Measurements from ENCODE around the gene SHMT2. TPM values are rescaled to one million over a fixed set of nuclear protein-coding genes. Genes with fewer than 3 reads are reported as not detected.

The SHMT2 gene
- total RNA-seq, 1 donor = 334 TPM

GRCh38 chr12:57213763-57214397 lies 15.6 kb upstream of the SHMT2 start:
- DNase-seq (ENCODE audit: low read depth in 2 of 3, low spot score in 2 of 3) = no peak

GRCh38 chr12:57214398-57214781 lies 15.1 kb upstream of the SHMT2 start:
- peak in 2 of 3 donors; percentile 69 to 77 for DNase-seq (ENCODE audit: low read depth in 2 of 3, low spot score in 2 of 3)

GRCh38 chr12:57215065-57215464 lies 14.4 kb upstream of the SHMT2 start:
- DNase-seq (ENCODE audit: low read depth in 2 of 3, low spot score in 2 of 3) = no peak

GRCh38 chr12:57215668-57216013 lies 13.9 kb upstream of the SHMT2 start:
- peak in 1 of 3 donors; percentile 48 for DNase-seq (ENCODE audit: low read depth in 2 of 3, low spot score in 2 of 3)

- DNase-seq (ENCODE audit: low read depth in 2 of 3, low spot score in 2 of 3) = no peak
Observed at GRCh38 chr12:57216014-57216911, 13.2 kb upstream of the SHMT2 start, which contains the start of gene NXPH4. Gene NXPH4 (plus strand): TSS chr12:57216794. CDS start chr12:57216970, 176 bp downstream.

- no peak for DNase-seq (ENCODE audit: low read depth in 2 of 3, low spot score in 2 of 3)
Observed at GRCh38 chr12:57216921-57217879, 12.3 kb upstream of the SHMT2 start.

- no peak for DNase-seq (ENCODE audit: low read depth in 2 of 3, low spot score in 2 of 3)
Observed at GRCh38 chr12:57218030-57218853, 11.3 kb upstream of the SHMT2 start.

GRCh38 chr12:57219205-57219992 lies 10.1 kb upstream of the SHMT2 start:
- DNase-seq (ENCODE audit: low read depth in 2 of 3, low spot score in 2 of 3) = no peak

GRCh38 chr12:57219993-57220754 lies 9.3 kb upstream of the SHMT2 start:
- no peak for DNase-seq (ENCODE audit: low read depth in 2 of 3, low spot score in 2 of 3)

GRCh38 chr12:57220770-57221168 lies 8.7 kb upstream of the SHMT2 start:
- DNase-seq (ENCODE audit: low read depth in 2 of 3, low spot score in 2 of 3) = no peak

GRCh38 chr12:57221169-57221917 lies 8.2 kb upstream of the SHMT2 start:
- DNase-seq (ENCODE audit: low read depth in 2 of 3, low spot score in 2 of 3) = no peak

- DNase-seq (ENCODE audit: low read depth in 2 of 3, low spot score in 2 of 3) = no peak
Observed at GRCh38 chr12:57222286-57223190, 7.0 kb upstream of the SHMT2 start.

- DNase-seq (ENCODE audit: low read depth in 2 of 3, low spot score in 2 of 3) = no peak
Observed at GRCh38 chr12:57223191-57224165, 6.0 kb upstream of the SHMT2 start.

GRCh38 chr12:57224278-57224972 lies 5.1 kb upstream of the SHMT2 start:
- no peak for DNase-seq (ENCODE audit: low read depth in 2 of 3, low spot score in 2 of 3)

All from hematopoietic multipotent progenitor cell (in vitro differentiated cells).